GM04504 (cell line): Measurements from ENCODE around the gene CORO7.
"Not testable (repeated sequence)": the region's sequence is repeated elsewhere in the genome, so short reads cannot be mapped to it uniquely, and the experiment has no call there.

Experiments
- DNase-seq: peaks from one replicate; pipeline ENCODE4 v3.0.0-alpha.2; 2012; ENCODE audit warnings: low read depth

The CORO7 gene

GRCh38 chr16:4402439-4403132 is 13.8 kb downstream of the CORO7 start:
- no peak for DNase-seq

GRCh38 chr16:4401510-4401909 is 14.9 kb downstream of the CORO7 start:
- DNase-seq, result no peak

GRCh38 chr16:4401094-4401501 is 15.3 kb downstream of the CORO7 start:
- DNase-seq, result no peak

GRCh38 chr16:4399001-4399730 is 17.2 kb downstream of the CORO7 start:
- no peak for DNase-seq

- DNase-seq, result no peak
These were observed 21.2 kb downstream of the CORO7 start for GRCh38 chr16:4395055-4395726.

- DNase-seq, result not testable (repeated sequence)
These were observed 22.5 kb downstream of the CORO7 start for GRCh38 chr16:4393850-4394249.

GRCh38 chr16:4393240-4393600 is 23.2 kb downstream of the CORO7 start:
- no peak for DNase-seq

- peak; percentile 84 for DNase-seq
These were observed 23.8 kb downstream of the CORO7 start for GRCh38 chr16:4392382-4393239.

GRCh38 chr16:4391631-4392381 is 24.6 kb downstream of the CORO7 start:
- DNase-seq, result no peak

GRCh38 chr16:4390266-4391260 is 25.8 kb downstream of the CORO7 start:
- DNase-seq, result no peak

GRCh38 chr16:4389051-4389955 is 27.1 kb downstream of the CORO7 start:
- DNase-seq, result no peak

GRCh38 chr16:4388271-4389021 is 27.9 kb downstream of the CORO7 start:
- DNase-seq, result no peak

GRCh38 chr16:4387781-4388180 is 28.6 kb downstream of the CORO7 start:
- DNase-seq, result no peak

GRCh38 chr16:4386951-4387565 is 29.3 kb downstream of the CORO7 start:
- DNase-seq, result no peak

GRCh38 chr16:4386451-4386805 is 30.0 kb downstream of the CORO7 start:
- no peak for DNase-seq

GRCh38 chr16:4385789-4386450 is 30.5 kb downstream of the CORO7 start:
- DNase-seq, result no peak

- no peak for DNase-seq
These were observed 31.2 kb downstream of the CORO7 start for GRCh38 chr16:4385066-4385788.
